Heart right ventricle (tissue), 16 donors: ENCODE measurements around the gene CACNA1C. TPM values are rescaled to one million over a fixed set of nuclear protein-coding genes. Genes with fewer than 3 reads are reported as not detected.

Experiments used
- ATAC-seq, 8 donors: fragments of 200-7000 bp; cut with Tn5 transposase; one replicate each; pipeline ENCODE4 v1.9.1; 2020; ENCODE audit warnings: mild to moderate bottlenecking in 8 of 8, moderate library complexity in 8 of 8, moderate number of reproducible peaks in 1 of 8
- DNase-seq, 2 donors: peaks; one replicate each; pipeline ENCODE4 v3.0.0-alpha.2; 2020
- H3K27ac ChIP-seq, 10 donors: fragments of 200-600 bp; sonication (generic) in 2 of 10; one replicate each; pipeline versions ENCODE4 v1.5.0 to v1.8.0; 2020 to 2022; ENCODE audit warnings: mild to moderate bottlenecking in 3 of 10
- H3K27me3 ChIP-seq, 7 donors: fragments of 200-600 bp; one replicate each; pipeline ENCODE4 v1.8.0; 2021 to 2022; ENCODE audit warnings: mild to moderate bottlenecking in 2 of 7
- H3K36me3 ChIP-seq, 9 donors: fragments of 200-600 bp; sonication (generic) in 1 of 9; one replicate each; pipeline versions ENCODE4 v1.5.0 to v1.8.0; 2020 to 2022; ENCODE audit warnings: mild to moderate bottlenecking in 2 of 9
- H3K4me1 ChIP-seq, 9 donors: fragments of 200-600 bp; sonication (generic) in 1 of 9; one replicate each; pipeline versions ENCODE4 v1.5.0 to v1.8.0; 2020 to 2022; ENCODE audit warnings: mild to moderate bottlenecking in 4 of 9
- H3K4me3 ChIP-seq, 10 donors: fragments of 200-600 bp; sonication (generic) in 2 of 10; one replicate each; pipeline versions ENCODE4 v1.5.0 to v1.8.0; 2020 to 2022; ENCODE audit warnings: mild to moderate bottlenecking in 7 of 10, moderate library complexity in 2 of 10
- H3K9me3 ChIP-seq, 11 donors: fragments of 200-600 bp in 10 of 11; sonication (generic) in 2 of 11; one replicate each; pipeline versions ENCODE4 v1.5.0 to v1.8.0; 2013 to 2022; ENCODE audit warnings: mild to moderate bottlenecking in 2 of 11, control low read depth in 1 of 11, moderate library complexity in 1 of 11
- CTCF ChIP-seq, 9 donors: fragments of 200-600 bp; sonication (generic) in 2 of 9; IDR thresholded peaks; one replicate each; pipeline versions ENCODE4 v1.5.0 to v1.8.0; 2021 to 2022; ENCODE audit warnings: antibody characterized with exemption in 9 of 9, mild to moderate bottlenecking in 5 of 9, moderate library complexity in 1 of 9
- WGBS, 2 donors: extraction: QIAGEN DNeasy Blood & Tissue Kit; methylation state at CpG; one replicate each; pipeline ENCODE4 v1.1.7; 2013; ENCODE audit warnings: inconsistent platforms in 1 of 2; 5-methylcytosine and 5-hydroxymethylcytosine counted together
- intact Hi-C, 10 donors: fragments of 100-400 bp; cut with DNase I; formaldehyde crosslinking; loops; one replicate each; pipeline versions ENCODE4 v1.11.1 to v1.14.2; 2022
- polyA plus RNA-seq, 2 donors: library from polyadenylated mRNA; stranded (reverse); fragments of 200-250 nt; gene quantifications; one replicate each; pipeline ENCODE4 v1.2.3, GENCODE V29; 2013
- total RNA-seq, 10 donors: library from RNA; stranded (reverse); fragmentation: NEBNext Ultra II Directional in 3 of 10; extraction: Animal tissue kit (Norgen Biotek cat#: 25700) in 3 of 10; gene quantifications; one replicate each; pipeline versions ENCODE4 v1.2.1 to v1.2.4, GENCODE V29; 2021 to 2023
- donor health status: Arrhythmogenic right ventricular cardiomyopathy.
- donor health status: ischemic (EF 13 %, LVEDD 7.1; RV severe dilation, severe dysfunction).
- donor health status: healthy with polysubstance abuse.
- donor health status: DM: no; HTN: yes; CAD: no.
- donor health status: DM: no; HTN: no; CAD: no.
- donor health status: ischemic (EF 25% LVEDD 6.9; RV normal size, moderate dysfunction).
- donor health status: ischemic (EF 25% LVEDD 5.7; RV mildly dilated, moderate dysfunction).
- donor health status: healthy.
- donor health status: DM: yes; HTN: yes; CAD: no.
- donor health status: Ischemic cardiomyopathy.
- donor health status: ischemic (EF 35%, LVEDD 5.7; RV mildly dilated, moderate dysfunction).
- donor health status: nonischemic (EF 11% LVEDD 7.7; RV severe dilation, severe dysfunction).
- donor health status: DM: yes; HTN: yes; CAD: no.
- donor health status: PGD.
- donor health status: ischemic (EF 29% LVEDD 5.4; RV normal size, mild dysfunction).
- donor health status: nonischemic (EF 23%, LVEDD 6.1; RV moderate dilation, normal function).

Gene CACNA1C
- total and polyA plus RNA-seq, 12 donors: 19.1 to 222 (median 183) TPM

DNA sequence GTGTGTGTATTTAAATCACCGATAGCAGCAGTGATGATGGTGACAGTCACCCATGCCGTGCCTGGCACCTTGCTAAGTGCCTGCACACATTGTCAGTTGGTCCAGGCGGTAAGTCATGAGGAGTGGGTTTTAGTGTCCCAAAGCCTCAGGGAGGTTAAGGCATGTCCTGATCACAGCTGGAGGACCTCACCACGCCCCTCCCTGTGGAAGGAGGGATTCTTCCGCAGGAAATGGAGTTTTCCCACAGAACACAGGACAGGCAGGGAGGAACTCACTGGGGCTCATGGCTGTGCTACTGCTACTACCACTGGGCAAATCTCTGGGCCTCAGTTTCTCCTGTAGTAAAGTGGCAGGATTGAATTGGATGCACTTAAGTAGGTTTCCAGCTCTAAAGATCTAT, 142.3 kb downstream of the CACNA1C start:
- Histone ChIP-seq H3K27ac (peak overlapping the region in 8 of 10 donors; percentile 7 to 82 (median 63)), H3K27me3 (no peaks in the 10 kb centered on the region), H3K9me3 (no peaks in the 10 kb centered on the region), H3K4me3 (no peak overlapping the region), H3K4me1 (peaks cover 8 to 67% (median 48%) of the 10 kb centered on the region in 9 donors), H3K36me3 (peaks cover 0 to 12% (median 0%) of the 10 kb centered on the region in 9 donors)
- peak; percentile 3 to 60 (median 41) for ATAC-seq
- intact Hi-C loops: no loop called here
- DNase-seq: no peak
- WGBS, 2 donors: 46 to 59% methylated on average over 5 of the region's 5 CpGs
- TF ChIP-seq CTCF (IDR thresholded peaks at IDR 0.05): no peak

DNA sequence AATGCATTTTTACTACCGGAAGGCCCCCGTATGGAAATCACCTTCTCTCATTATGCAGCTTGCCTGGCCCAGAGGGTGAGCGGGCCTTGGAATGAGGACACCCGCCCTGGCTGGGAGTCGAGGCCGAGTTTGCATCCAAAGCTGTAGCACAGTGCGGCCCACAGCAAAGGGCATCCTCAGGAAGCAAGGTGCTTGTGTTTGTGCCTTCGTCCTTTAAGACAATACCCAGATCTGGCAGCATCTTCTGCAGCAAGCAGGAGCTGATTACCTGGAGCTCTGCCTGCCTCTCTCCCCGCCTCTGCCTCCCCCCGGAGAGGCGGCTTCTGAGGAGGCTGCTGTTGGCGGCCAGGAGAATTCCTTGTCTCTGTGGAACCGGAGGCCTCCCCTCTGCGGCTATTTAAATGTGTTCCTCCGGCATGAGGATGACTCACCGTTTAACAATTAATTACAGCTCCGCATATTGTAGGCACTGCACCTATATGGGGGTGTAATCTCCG, 145.3 kb downstream of the CACNA1C start:
- intact Hi-C loops: no loop called here
- peaks cover 8 to 64% (median 48%) of the 10 kb centered on the region in 9 donors for H3K4me1 ChIP-seq
- no peaks in the 10 kb centered on the region for H3K27me3 ChIP-seq
- TF ChIP-seq CTCF (IDR thresholded peaks at IDR 0.05): no peak
- ATAC-seq: peak in 6 of 8 donors; percentile 50 to 81 (median 60)
- peak overlapping the region in 9 of 10 donors; percentile 10 to 82 (median 58) for H3K27ac ChIP-seq
- H3K4me3 ChIP-seq: no peak overlapping the region
- peak in 1 of 2 donors; percentile 35 for DNase-seq
- WGBS, 2 donors: 24 to 33% methylated on average over 18 of the region's 18 CpGs
- H3K36me3 ChIP-seq: peaks cover 0 to 1% (median 0%) of the 10 kb centered on the region in 9 donors
- no peaks in the 10 kb centered on the region for H3K9me3 ChIP-seq

DNA sequence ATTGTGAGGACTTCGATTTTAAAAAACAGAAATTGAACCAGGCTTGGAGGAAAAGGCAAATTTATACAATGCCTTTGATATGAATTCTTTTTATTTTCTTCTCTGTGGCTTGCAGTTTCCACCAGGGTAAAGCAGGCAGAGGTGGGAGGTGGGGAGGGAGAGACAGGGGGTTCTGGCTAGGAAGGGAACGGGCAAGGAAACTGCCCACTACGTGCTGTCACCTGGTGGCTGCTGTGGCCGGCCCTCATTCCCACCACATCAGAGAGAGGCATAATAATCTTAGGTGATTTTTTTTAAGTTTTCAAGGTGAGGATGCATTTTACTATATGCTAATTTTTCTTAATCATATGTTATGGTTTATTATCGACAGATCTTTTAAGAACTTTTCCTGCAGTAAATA, 145.8 kb downstream of the CACNA1C start:
- ATAC-seq: no peak
- TF ChIP-seq CTCF (IDR thresholded peaks at IDR 0.05): no peak
- H3K36me3 ChIP-seq: no peaks in the 10 kb centered on the region
- intact Hi-C loops: no loop called here
- DNase-seq: no peak
- H3K27ac ChIP-seq: peak overlapping the region in 6 of 10 donors; percentile 10 to 82 (median 59)
- H3K27me3 ChIP-seq: no peaks in the 10 kb centered on the region
- no peaks in the 10 kb centered on the region for H3K9me3 ChIP-seq
- no peak overlapping the region for H3K4me3 ChIP-seq
- 74 to 77% methylated on average over 5 of the region's 5 CpGs for WGBS, 2 donors
- peaks cover 8 to 59% (median 46%) of the 10 kb centered on the region in 9 donors for H3K4me1 ChIP-seq

- no peak overlapping the region for H3K4me3 ChIP-seq
- H3K27me3 ChIP-seq: no peaks in the 10 kb centered on the region
- no peaks in the 10 kb centered on the region for H3K36me3 ChIP-seq
- H3K27ac ChIP-seq: no peak overlapping the region
- peaks cover 0 to 56% (median 31%) of the 10 kb centered on the region in 9 donors for H3K4me1 ChIP-seq
- WGBS, 2 donors: 89 to 96% methylated on average over 7 of the region's 7 CpGs
- ATAC-seq (no peak), DNase-seq (no peak)
- H3K9me3 ChIP-seq: no peaks in the 10 kb centered on the region
- intact Hi-C loops: no loop called here
- no peak for TF ChIP-seq CTCF (IDR thresholded peaks at IDR 0.05)
These were observed 153.2 kb downstream of the CACNA1C start for GRCh38 chr12:2205996-2206395.
